GM19397 (cell line): Measurements from ENCODE around the gene UBN2.
"Not testable (repeated sequence)": the region's sequence is repeated elsewhere in the genome, so short reads cannot be mapped to it uniquely, and the experiment has no call there.

Source experiments
- ATAC-seq: cut with Tn5 transposase; IDR thresholded peaks from one replicate; pipeline ENCODE4 v1.9.1; 2021; ENCODE audit warnings: mild to moderate bottlenecking, moderate library complexity; ENCODE audit not compliant: unreplicated experiment

The UBN2 gene

DNA sequence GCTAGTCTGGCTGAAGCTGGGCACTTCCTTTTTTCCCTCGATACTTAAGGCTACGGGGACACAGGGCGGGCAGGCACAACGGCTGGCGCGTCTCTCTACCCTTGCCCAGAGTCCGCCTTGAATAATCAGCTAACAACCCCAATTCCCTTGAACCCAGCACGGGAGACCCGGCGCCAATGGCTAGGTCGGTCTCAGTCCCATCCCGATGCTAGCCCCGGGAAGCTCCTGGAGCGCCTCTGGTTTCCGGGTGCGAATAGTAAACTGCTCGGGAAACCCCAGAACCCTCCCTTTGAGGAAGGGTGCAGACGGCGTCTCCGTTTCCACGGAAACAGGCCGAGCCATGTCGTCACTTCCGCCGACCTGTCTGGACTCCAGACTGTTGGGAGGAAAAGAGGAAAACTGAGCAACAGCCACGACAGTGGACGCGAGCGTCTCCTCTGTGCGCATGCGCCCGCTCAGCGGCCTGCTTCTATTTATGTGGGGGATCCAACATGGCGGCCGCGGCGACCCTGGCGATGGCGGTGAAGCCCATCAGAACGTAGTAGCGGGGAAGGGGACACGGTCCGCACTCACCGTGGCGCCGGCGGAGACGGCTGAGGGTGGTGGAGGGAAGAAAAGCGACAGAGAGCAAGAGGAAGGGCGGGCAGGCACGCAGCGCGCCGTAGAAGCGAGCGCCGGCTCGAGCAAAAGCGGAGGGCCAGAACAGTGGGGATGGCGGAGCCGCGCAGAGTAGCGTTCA, at the start of gene UBN2:
UBN2 (plus strand) TSS at position 464 of the 739 bp plus-strand sequence; CDS start at position 712, 248 bp downstream.
- peak; percentile 92 for ATAC-seq

DNA sequence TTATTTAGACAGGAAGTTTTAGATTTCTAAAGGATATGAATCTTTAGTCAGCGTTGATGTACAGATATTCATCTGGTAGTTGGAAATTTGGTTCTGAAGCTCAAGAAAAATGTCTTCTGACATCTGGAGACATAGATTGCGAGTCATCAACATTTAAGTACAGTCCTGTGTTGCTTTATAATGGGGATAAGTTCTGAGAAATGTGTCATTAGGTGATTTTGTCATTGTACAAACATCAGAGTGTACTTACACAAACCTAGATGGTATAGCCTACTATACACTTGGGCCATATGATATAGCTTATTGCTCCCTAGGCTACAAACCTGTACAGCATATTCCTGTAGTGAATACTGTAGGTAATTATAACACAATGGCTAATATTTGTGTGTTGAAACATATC, 49.6 kb upstream of the UBN2 start:
- no peak for ATAC-seq

DNA sequence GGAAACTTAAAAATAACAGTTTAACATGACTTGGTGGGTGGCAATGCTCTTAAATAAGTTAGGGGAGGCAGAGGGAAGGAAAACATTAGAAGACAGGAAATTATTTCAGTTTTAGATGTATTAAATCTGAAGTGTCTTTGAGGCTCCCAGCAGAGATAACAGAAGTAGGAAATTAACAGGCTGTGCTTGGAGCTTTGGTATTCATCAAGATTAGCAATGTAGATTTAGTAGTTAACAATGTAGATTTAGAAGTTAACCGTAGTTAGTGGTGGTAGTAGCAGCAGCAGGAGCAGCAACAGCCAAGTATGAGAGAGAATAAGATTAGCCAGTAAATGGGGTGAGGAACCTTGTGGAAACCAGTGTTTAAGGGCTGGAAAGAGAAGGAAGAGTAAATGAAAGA, 48.7 kb upstream of the UBN2 start:
- no peak for ATAC-seq

DNA sequence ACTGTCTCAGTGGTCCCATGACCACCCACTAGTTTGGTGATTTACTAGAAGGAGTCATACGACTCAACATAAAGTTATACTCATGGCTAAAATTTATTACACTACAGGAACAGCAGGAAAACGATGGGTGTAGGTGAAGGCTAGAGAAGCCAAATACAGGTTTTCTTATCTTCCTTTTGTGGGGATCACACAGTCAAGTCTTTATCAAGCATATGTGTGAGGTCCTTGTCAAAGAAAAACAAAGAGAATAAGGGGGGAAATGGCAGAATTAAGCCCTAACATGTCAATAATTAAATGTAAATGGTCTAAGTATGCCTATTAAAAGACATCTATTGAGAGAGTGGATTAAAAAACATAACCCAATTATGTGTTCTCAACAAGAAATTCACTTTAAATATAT, 47.8 kb upstream of the UBN2 start:
- ATAC-seq: no peak

DNA sequence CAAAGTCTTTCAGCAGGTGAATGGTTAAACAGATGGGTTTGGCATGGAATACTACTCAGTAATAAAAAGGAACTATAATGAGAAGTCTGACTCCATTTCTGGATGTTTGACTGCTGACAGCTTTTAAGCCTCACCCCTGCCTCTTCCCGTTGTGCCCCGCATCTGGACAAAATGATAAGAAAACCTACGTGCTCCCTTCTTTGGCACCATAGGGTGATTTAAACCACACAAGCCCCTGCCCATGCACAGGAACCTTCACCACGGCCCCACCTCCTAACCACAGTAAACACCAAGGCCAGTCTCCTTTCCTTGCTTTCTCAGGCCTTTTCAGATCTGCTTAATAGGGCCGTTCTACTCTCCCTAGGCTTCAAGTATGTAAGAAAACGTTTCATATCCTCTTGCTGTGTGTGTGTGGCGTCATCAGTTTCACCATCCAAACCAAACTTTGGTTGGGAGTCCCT, 47.1 kb upstream of the UBN2 start:
- no peak for ATAC-seq

GRCh38 chr7:139186146-139186545, 44.9 kb upstream of the UBN2 start:
- no peak for ATAC-seq

DNA sequence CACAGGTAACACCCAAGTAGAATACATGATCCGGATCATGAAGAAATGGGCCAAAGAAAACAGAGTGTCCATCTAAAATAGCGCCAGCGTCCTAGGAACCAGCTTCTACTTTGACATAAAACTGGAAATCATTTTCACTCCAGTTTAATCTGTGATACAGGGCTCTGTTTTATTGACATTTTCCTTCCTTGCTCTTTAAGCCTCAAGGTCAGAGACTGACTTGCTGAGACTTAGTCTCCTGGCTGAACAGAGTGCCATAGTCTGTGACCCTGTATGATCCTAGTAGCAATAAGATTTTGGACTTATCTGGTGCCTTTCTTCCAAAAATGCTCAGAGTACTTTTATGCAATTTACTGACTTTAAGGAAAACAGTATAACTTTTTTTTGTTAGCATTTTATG, 41.7 kb upstream of the UBN2 start:
- ATAC-seq: no peak

DNA sequence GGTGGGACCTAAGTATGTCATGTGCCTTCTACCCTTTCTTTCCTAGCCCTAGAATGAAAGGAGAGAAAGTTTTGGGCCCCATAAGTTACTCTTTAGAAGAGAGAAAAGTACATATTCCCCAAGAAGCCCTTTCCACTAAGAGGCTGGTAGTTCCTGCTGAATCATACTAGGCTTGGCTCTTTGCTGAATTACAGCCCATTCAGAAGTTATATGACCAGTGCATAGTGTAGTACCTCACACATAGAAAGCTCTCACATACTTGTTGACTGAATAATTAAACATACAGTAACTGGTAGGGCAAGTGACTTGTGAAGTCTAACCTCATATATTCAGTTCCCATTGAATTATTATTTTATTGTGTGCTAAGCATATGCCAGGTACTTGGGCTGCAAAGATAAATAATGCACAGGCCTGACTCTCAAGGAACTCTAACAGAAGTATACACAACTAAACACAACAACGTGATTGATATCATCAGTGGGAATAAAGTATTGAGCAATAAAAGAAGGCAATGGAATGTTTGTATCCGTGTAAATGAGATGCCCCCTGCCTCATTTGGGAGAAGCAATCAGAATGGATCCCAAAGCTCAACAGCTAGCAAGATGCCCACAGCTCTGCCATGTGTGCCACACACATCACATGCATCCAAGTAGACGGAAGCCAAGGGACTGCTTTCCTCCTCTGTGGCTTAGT, 38.9 kb upstream of the UBN2 start:
- ATAC-seq: no peak

DNA sequence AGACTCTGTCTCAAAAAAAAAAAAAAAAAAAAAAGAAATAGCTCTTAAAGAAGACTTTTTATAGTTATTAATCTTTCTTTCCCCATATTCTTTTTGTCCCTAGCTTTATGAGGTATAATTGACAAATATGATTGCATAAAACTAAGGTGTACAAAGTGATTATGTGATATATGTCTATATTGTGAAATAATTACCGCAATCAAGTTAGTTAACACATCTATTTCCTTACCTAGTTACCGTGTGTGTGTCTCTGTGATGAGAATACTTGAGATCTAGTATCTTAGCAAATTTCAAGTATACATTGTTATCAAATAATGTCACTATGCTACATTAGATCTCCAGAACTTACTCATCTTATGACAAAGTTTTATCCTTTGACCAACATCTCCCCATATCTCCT, 30.7 kb upstream of the UBN2 start:
- ATAC-seq: no peak

GRCh38 chr7:139203992-139204391, 27.0 kb upstream of the UBN2 start:
- ATAC-seq: no peak

DNA sequence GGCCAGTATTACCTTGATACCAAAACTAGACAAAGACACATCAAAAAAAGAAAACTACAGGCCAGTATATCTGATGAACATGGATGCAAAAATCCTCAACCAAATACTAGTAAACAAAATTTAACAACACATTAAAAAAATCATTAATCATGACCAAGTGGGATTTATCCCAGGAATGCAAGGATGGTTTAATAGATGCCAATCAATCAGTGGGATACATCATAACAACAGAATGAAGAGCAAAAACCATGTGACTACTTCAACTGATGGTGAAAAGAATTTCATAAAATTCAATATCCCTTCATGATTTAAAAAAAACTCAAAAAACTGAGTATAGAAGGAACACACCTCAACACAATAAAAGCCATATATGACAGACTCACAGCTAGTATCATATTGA, 25.2 kb upstream of the UBN2 start:
- no peak for ATAC-seq

GRCh38 chr7:139212133-139212532, 18.9 kb upstream of the UBN2 start:
- no peak for ATAC-seq

DNA sequence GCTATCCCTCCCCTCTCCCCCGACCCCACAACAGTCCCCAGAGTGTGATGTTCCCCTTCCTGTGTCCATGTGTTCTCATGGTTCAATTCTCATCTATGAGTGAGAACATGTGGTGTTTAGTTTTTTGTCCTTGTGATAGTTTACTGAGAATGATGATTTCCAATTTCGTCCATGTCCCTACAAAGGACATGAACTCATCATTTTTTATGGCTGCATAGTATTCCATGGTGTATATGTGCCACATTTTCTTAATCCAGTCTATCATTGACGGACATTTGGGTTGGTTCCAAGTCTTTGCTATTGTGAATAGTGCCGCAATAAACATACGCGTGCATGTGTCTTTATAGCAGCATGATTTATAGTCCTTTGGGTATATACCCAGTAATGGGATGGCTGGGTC, 17.5 kb upstream of the UBN2 start:
- ATAC-seq: not testable (repeated sequence)

DNA sequence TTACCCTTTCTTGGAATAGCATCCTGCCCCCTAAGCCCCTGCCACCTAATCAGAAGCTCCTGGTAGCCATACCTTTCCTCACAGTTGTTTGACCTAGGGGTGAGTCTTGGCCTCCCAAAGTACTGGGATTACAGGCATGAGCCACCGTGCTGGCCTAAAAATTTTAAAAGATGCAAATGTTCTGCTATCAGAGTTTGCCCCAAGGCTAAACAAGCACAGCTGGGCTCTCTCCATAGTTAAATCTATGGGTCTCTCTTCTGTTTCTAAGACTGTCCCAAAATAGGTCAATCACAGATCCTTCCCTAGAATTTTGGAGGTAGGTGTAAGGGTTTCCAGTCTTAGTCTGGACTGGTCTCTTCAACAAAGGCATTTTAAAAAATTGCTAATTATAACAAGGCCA, 12.9 kb upstream of the UBN2 start:
- no peak for ATAC-seq

- ATAC-seq: no peak
These were observed 6.8 kb upstream of the UBN2 start for GRCh38 chr7:139224219-139224618.

GRCh38 chr7:139224836-139225235, 6.2 kb upstream of the UBN2 start:
- not testable (repeated sequence) for ATAC-seq

DNA sequence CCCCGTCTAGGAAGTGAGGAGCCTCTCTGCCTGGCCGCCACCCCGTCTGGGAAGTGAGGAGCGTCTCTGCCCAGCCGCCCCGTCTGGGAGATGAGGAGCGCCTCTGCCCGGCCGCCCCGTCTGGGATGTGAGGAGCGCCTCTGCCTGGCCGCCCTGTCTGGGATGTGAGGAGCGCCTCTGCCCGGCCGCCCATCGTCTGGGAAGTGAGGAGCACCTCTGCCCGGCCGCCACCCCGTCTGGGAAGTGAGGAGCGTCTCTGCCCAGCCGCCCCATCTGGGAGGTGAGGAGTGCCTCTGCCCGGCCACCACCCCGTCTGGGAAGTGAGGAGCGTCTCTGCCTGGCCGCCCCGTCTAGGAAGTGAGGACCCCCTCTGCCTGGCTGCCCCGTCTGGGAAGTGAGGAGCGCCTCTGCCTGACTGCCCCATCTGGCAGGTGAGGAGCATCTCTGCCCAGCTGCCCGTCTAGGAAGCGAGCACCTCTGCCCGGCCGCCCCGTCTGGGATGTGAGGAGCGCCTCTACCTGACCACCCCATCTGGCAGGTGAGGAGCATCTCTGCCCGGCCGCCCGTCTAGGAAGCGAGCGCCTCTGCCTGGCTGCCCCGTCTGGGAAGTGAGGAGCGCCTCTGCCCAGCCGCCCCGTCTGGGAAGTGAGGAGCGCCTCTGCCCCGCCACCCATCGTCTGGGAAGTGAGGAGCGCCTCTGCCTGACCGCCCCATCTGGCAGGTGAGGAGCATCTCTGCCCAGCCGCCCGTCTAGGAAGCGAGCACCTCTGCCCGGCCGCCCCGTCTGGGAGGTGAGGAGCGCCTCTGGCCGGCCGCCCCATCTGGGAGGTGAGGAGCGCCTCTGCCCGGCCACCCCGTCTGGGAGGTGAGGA, 5.5 kb upstream of the UBN2 start:
- not testable (repeated sequence) for ATAC-seq

- ATAC-seq: not testable (repeated sequence)
These were observed 4.9 kb upstream of the UBN2 start for GRCh38 chr7:139226158-139226515.

DNA sequence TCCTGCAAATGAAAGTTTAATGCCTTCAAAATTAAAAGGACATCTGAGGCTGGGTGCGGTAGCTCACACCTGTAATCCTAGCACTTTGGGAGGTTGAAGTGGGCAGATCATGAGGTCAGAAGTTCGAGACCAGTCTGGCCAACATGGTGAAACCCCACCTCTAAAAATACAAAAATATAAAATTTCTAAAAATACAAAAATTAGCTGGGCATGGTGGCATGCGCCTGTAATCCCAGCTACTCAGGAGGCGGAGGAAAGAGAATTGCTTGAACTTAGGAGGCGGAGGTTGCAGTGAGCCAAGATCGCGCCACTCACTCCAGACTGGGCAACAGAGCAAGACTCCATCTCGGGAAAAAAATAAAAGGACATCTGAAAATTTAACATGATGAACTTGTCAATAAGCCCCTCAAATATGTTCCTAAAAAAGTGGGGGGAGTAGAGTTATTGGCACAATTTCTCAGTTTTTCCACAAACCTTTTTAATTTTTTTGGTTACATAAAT, 4.0 kb upstream of the UBN2 start:
- ATAC-seq: not testable (repeated sequence)

- no peak for ATAC-seq
These were observed 1.0 kb upstream of the UBN2 start for GRCh38 chr7:139230023-139230422.

DNA sequence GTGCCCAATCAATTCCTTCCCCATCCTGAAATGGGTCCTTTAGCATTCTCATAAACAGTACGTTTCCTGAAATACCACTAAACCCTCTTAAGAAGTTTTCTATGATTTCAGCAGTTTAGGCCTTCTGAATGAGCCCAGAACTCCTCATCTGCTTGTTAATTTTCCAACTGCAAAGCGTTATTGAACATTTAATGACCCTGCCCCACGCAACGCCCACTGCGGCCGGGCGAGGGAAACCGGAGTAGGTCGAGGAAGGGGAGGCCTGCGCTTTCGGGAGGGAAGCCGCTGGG, 608 bp upstream of the UBN2 start:
- ATAC-seq: no peak
